Neural cell (in vitro differentiated cells): ENCODE results near the gene STRBP. TPM values are rescaled to one million over a fixed set of nuclear protein-coding genes. Genes with fewer than 3 reads are reported as not detected.

Experiments used
- H2AFZ ChIP-seq: fragments of 200-600, 300-800 bp; sonication (generic), shearing (Covaris generic); 2 replicates; pipeline ENCODE4 v1.6.0; 2014; ENCODE audit warnings: low read depth, mild to moderate bottlenecking, antibody characterized with exemption, low read length, moderate library complexity
- H3F3A ChIP-seq: fragments of 200-600 bp; shearing (Covaris generic); 2 replicates; pipeline ENCODE4 v1.6.1; 2016; ENCODE audit warnings: mild to moderate bottlenecking, moderate library complexity, mixed read lengths, antibody characterized with exemption, low read length; ENCODE audit not compliant: insufficient read depth, poor library complexity, severe bottlenecking
- H3K27ac ChIP-seq: fragments of 200-600, 300-800 bp; sonication (generic), shearing (Covaris generic); 2 replicates; pipeline ENCODE4 v1.5.1; 2014; ENCODE audit warnings: mild to moderate bottlenecking, low read length, moderate library complexity
- H3K27me3 ChIP-seq: fragments of 300-800, 200-600 bp; sonication (generic), shearing (Covaris generic); 2 replicates; pipeline ENCODE4 v1.6.0; 2014; ENCODE audit warnings: mild to moderate bottlenecking, low read depth, low read length, moderate library complexity; ENCODE audit not compliant: insufficient read depth
- H3K36me3 ChIP-seq: fragments of 300-800, 200-600 bp; sonication (generic), shearing (Covaris generic); 2 replicates; pipeline ENCODE4 v1.5.1; 2014; ENCODE audit warnings: mild to moderate bottlenecking, antibody characterized with exemption, low read length, moderate library complexity; ENCODE audit not compliant: insufficient read depth
- H3K4me2 ChIP-seq: fragments of 300-800, 200-600 bp; sonication (generic), shearing (Covaris generic); 2 replicates; pipeline ENCODE4 v1.6.0; 2014; ENCODE audit warnings: mild to moderate bottlenecking, low read length
- H3K4me3 ChIP-seq: fragments of 300-800, 200-600 bp; sonication (generic), shearing (Covaris generic); 2 replicates; pipeline ENCODE4 v1.5.1; 2014; ENCODE audit warnings: mild to moderate bottlenecking, low read length, moderate library complexity
- H3K79me2 ChIP-seq: fragments of 200-600 bp; shearing (Covaris generic); replicated peaks from 2 replicates; pipeline ENCODE4 v1.6.0; 2014; ENCODE audit warnings: mild to moderate bottlenecking, low read length, moderate library complexity; ENCODE audit not compliant: insufficient read depth
- H3K9ac ChIP-seq: fragments of 300-800, 200-600 bp; sonication (generic), shearing (Covaris generic); 2 replicates; pipeline ENCODE4 v1.6.1; 2016; ENCODE audit warnings: mild to moderate bottlenecking, low read length, mixed read lengths
- H3K9me2 ChIP-seq: fragments of 200-600 bp; shearing (Covaris generic); 2 replicates; pipeline ENCODE4 v1.6.1; 2016; ENCODE audit warnings: mild to moderate bottlenecking, low read length, mixed read lengths; ENCODE audit not compliant: insufficient read depth
- H3K9me3 ChIP-seq: fragments of 200-600, 300-800 bp; sonication (generic), shearing (Covaris generic); 2 replicates; pipeline ENCODE4 v1.6.1; 2016; ENCODE audit warnings: mild to moderate bottlenecking, mixed run types, low read length, moderate library complexity, mixed read lengths
- H4K20me1 ChIP-seq: fragments of 200-600 bp; shearing (Covaris generic); 2 replicates; pipeline ENCODE4 v1.6.1; 2016; ENCODE audit warnings: mild to moderate bottlenecking, mixed run types; ENCODE audit not compliant: insufficient read depth
- EP300 ChIP-seq: fragments of 450-650 bp; conservative IDR thresholded peaks from 2 replicates; pipeline ENCODE4 v1.6.1; 2014; ENCODE audit warnings: antibody characterized with exemption, mild to moderate bottlenecking, moderate library complexity; ENCODE audit not compliant: poor library complexity, severe bottlenecking
- EZH2 ChIP-seq: fragments of 200-600, 300-800 bp; shearing (Covaris generic), sonication (generic); IDR thresholded peaks from 2 replicates; pipeline ENCODE4 v1.6.1; 2014; ENCODE audit warnings: antibody characterized with exemption, low read length, borderline replicate concordance, mild to moderate bottlenecking; ENCODE audit not compliant: insufficient read depth, poor library complexity, severe bottlenecking
- MXI1 ChIP-seq: fragments of 450-650 bp; conservative IDR thresholded peaks from 2 replicates; pipeline ENCODE4 v1.6.1; 2014; ENCODE audit warnings: antibody characterized with exemption, mild to moderate bottlenecking; ENCODE audit not compliant: poor library complexity, severe bottlenecking
- POLR2AphosphoS5 ChIP-seq: IDR thresholded peaks from 2 replicates; pipeline ENCODE4 v1.6.1; 2012
- RAD21 ChIP-seq: fragments of 450-650 bp; conservative IDR thresholded peaks from 2 replicates; pipeline ENCODE4 v1.6.1; 2014; ENCODE audit warnings: antibody characterized with exemption, mild to moderate bottlenecking, moderate library complexity
- SMC3 ChIP-seq: fragments of 450-650 bp; conservative IDR thresholded peaks from 2 replicates; pipeline ENCODE4 v1.6.1; 2014; ENCODE audit warnings: antibody characterized with exemption, mild to moderate bottlenecking, moderate library complexity; ENCODE audit not compliant: poor library complexity
- TAF1 ChIP-seq: IDR thresholded peaks from 2 replicates; pipeline ENCODE4 v1.6.1; 2012; ENCODE audit warnings: low read depth
- polyA plus RNA-seq: library from polyadenylated mRNA; depleted of rRNA; stranded (reverse); fragments of >200 nt; gene quantifications from 2 replicates; pipeline ENCODE4 v1.2.3, GENCODE V29; 2014
- TF ChIP-seq, protein P1 (sequence below): IDR thresholded peaks from 2 replicates; pipeline ENCODE4 v1.6.1; 2012; ENCODE audit warnings: borderline replicate concordance
- TF ChIP-seq, protein P2 (sequence below): fragments of 450-650 bp; IDR thresholded peaks from 2 replicates; pipeline ENCODE4 v1.5.1; 2014; ENCODE audit warnings: antibody characterized with exemption, mild to moderate bottlenecking, moderate library complexity; ENCODE audit not compliant: poor library complexity, severe bottlenecking

Gene STRBP
- polyA plus RNA-seq, 1 donor from 2014 or later, result 64.6 TPM

DNA sequence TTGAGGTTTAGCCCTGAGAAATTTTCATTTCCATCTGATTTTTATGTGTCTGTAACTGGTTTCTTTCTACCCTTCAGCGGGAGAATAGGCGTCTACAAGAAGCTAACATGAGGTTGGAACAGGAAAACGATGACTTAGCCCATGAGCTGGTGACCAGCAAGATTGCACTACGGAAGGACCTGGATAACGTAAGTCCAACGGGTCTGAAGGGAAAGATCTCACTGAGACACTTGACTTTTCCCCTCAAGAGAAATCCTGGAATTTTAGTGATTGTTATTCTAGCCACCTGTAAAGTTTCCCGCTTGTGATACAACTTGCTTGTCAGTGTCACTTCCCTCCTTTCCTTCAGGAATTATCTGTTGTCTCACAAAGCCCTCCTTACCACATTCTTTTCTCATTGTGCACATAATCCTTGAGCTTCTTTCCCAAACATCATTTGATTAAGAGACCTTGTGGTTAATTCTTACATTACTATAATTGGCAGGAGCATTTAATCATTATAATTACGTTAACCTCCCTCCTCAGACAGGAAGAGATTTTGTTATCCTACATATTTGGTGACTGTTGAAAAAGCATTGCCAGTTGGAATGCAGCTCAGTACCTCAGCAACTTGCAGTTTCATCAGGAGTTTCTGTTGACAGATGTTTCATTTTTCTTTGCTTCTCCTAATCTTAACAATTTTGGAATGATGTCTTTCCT is 178.0 kb downstream of the STRBP start:
- Histone ChIP-seq H3K9ac (no peak overlapping the region), H3K27me3 (no peaks in the 10 kb centered on the region), H3K4me2 (no peak overlapping the region), H4K20me1 (no peaks in the 10 kb centered on the region), H3K9me3 (no peaks in the 10 kb centered on the region), H3K27ac (no peak overlapping the region), H3K4me3 (no peak overlapping the region), H3K79me2 (no peaks in the 10 kb centered on the region), H3K9me2 (no peaks in the 10 kb centered on the region), H2AFZ (no peak overlapping the region), H3K36me3 (peaks cover 8% of the 10 kb centered on the region), H3F3A (no peaks in the 10 kb centered on the region)
- TF ChIP-seq EZH2, result no peak
- no peak for TF ChIP-seq TAF1
- TF ChIP-seq RAD21, result no peak
- TF ChIP-seq, protein P1, sequence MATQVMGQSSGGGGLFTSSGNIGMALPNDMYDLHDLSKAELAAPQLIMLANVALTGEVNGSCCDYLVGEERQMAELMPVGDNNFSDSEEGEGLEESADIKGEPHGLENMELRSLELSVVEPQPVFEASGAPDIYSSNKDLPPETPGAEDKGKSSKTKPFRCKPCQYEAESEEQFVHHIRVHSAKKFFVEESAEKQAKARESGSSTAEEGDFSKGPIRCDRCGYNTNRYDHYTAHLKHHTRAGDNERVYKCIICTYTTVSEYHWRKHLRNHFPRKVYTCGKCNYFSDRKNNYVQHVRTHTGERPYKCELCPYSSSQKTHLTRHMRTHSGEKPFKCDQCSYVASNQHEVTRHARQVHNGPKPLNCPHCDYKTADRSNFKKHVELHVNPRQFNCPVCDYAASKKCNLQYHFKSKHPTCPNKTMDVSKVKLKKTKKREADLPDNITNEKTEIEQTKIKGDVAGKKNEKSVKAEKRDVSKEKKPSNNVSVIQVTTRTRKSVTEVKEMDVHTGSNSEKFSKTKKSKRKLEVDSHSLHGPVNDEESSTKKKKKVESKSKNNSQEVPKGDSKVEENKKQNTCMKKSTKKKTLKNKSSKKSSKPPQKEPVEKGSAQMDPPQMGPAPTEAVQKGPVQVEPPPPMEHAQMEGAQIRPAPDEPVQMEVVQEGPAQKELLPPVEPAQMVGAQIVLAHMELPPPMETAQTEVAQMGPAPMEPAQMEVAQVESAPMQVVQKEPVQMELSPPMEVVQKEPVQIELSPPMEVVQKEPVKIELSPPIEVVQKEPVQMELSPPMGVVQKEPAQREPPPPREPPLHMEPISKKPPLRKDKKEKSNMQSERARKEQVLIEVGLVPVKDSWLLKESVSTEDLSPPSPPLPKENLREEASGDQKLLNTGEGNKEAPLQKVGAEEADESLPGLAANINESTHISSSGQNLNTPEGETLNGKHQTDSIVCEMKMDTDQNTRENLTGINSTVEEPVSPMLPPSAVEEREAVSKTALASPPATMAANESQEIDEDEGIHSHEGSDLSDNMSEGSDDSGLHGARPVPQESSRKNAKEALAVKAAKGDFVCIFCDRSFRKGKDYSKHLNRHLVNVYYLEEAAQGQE, result no peak
- TF ChIP-seq EP300, result no peak
- TF ChIP-seq POLR2AphosphoS5, result no peak
- no peak for TF ChIP-seq SMC3

DNA sequence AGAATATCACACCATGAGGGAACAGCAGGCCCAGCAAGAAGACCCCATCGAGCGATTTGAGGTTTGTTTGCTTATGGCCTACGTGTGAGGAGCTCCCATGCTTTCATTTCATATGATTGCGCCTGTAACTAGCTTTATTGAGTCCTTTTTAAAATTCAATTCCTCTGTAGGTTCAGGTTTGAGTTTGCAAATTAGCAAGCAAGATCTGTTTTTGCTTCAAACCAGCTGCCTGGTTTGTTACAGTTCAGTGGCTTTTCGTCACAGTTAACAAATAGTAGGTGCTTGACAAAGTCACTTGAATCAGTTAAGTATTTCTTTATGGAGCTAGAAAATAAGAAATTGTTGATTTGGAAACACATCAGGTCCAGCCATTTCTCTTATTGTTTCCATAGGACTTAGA is 178.6 kb downstream of the STRBP start:
- Histone ChIP-seq H3K27ac (no peak overlapping the region), H3K4me3 (no peak overlapping the region), H3K79me2 (no peaks in the 10 kb centered on the region), H3K9me2 (no peaks in the 10 kb centered on the region), H3F3A (no peaks in the 10 kb centered on the region), H2AFZ (no peak overlapping the region), H3K36me3 (peaks cover 8% of the 10 kb centered on the region), H3K4me2 (no peak overlapping the region), H3K27me3 (no peaks in the 10 kb centered on the region), H3K9me3 (no peaks in the 10 kb centered on the region), H3K9ac (no peak overlapping the region), H4K20me1 (no peaks in the 10 kb centered on the region)
- TF ChIP-seq, protein P1, result no peak
- TF ChIP-seq MXI1, result no peak
- TF ChIP-seq RAD21, result no peak
- TF ChIP-seq POLR2AphosphoS5, result no peak
- TF ChIP-seq SMC3, result no peak
- TF ChIP-seq TAF1, result no peak
- no peak for TF ChIP-seq EP300
- TF ChIP-seq EZH2, result no peak
- TF ChIP-seq, protein P2, sequence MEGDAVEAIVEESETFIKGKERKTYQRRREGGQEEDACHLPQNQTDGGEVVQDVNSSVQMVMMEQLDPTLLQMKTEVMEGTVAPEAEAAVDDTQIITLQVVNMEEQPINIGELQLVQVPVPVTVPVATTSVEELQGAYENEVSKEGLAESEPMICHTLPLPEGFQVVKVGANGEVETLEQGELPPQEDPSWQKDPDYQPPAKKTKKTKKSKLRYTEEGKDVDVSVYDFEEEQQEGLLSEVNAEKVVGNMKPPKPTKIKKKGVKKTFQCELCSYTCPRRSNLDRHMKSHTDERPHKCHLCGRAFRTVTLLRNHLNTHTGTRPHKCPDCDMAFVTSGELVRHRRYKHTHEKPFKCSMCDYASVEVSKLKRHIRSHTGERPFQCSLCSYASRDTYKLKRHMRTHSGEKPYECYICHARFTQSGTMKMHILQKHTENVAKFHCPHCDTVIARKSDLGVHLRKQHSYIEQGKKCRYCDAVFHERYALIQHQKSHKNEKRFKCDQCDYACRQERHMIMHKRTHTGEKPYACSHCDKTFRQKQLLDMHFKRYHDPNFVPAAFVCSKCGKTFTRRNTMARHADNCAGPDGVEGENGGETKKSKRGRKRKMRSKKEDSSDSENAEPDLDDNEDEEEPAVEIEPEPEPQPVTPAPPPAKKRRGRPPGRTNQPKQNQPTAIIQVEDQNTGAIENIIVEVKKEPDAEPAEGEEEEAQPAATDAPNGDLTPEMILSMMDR, result no peak
